H4 (cell line): ENCODE measurements around the gene STAT5A. TPM values are rescaled to one million over a fixed set of nuclear protein-coding genes. Genes with fewer than 3 reads are reported as not detected.
"Not testable (repeated sequence)": the region's sequence is repeated elsewhere in the genome, so short reads cannot be mapped to it uniquely, and the experiment has no call there.

Source experiments
- DNase-seq: peaks from one replicate; pipeline ENCODE4 v3.0.0-alpha.2; 2015; ENCODE audit warnings: low spot score
- total RNA-seq: library from RNA; depleted of rRNA; stranded (reverse); fragments of >200 nt; shearing (Covaris generic); gene quantifications from 2 replicates; pipeline ENCODE4 v1.2.3, GENCODE V29; 2014

STAT5A gene
- total RNA-seq, 1 experiment from 2014 or later: 0.35 TPM

GRCh38 chr17:42329025-42329976, 41.0 kb downstream of the STAT5A start:
- peak; percentile 48 for DNase-seq

GRCh38 chr17:42333053-42333452, 44.8 kb downstream of the STAT5A start:
- DNase-seq: no peak

GRCh38 chr17:42334677-42335076, 46.4 kb downstream of the STAT5A start:
- no peak for DNase-seq

- no peak for DNase-seq
Measured at GRCh38 chr17:42337442-42337841, 49.1 kb downstream of the STAT5A start.

GRCh38 chr17:42338427-42338985, 50.2 kb downstream of the STAT5A start:
- DNase-seq: no peak

GRCh38 chr17:42339221-42339620, 50.9 kb downstream of the STAT5A start:
- DNase-seq: no peak

GRCh38 chr17:42340691-42341127, 52.4 kb downstream of the STAT5A start:
- DNase-seq: no peak

GRCh38 chr17:42341568-42341967, 53.3 kb downstream of the STAT5A start:
- no peak for DNase-seq

- peak; percentile 54 for DNase-seq
Measured at GRCh38 chr17:42342242-42343008, 54.1 kb downstream of the STAT5A start.

- DNase-seq: no peak
Measured at GRCh38 chr17:42345396-42346073, 57.2 kb downstream of the STAT5A start.

- no peak for DNase-seq
Measured at GRCh38 chr17:42346481-42346880, 58.2 kb downstream of the STAT5A start.

- DNase-seq: peak; percentile 50
Measured at GRCh38 chr17:42347198-42347597, 58.9 kb downstream of the STAT5A start.

- DNase-seq: no peak
Measured at GRCh38 chr17:42347606-42348005, 59.3 kb downstream of the STAT5A start.

- DNase-seq: no peak
Measured at GRCh38 chr17:42348104-42348503, 59.8 kb downstream of the STAT5A start.

GRCh38 chr17:42354956-42355843, 66.9 kb downstream of the STAT5A start:
- DNase-seq: peak; percentile 44

- DNase-seq: no peak
Measured at GRCh38 chr17:42358434-42358833, 70.1 kb downstream of the STAT5A start.

- DNase-seq: no peak
Measured at GRCh38 chr17:42359133-42359532, 70.8 kb downstream of the STAT5A start.

- not testable (repeated sequence) for DNase-seq
Measured at GRCh38 chr17:42360388-42360787, 72.1 kb downstream of the STAT5A start.
